Skin of body (tissue), 2 donors: Measurements from ENCODE around the gene CHCHD6. TPM values are rescaled to one million over a fixed set of nuclear protein-coding genes. Genes with fewer than 3 reads are reported as not detected.

ENCODE experiments used
- DNase-seq: peaks from one replicate; lab custom pipeline; 2025; lab: John Stamatoyannopoulos, UW
- total RNA-seq: library from RNA; depleted of rRNA; stranded (reverse); fragments of >200 nt; gene quantifications from one replicate; pipeline ENCODE4 v1.2.3, GENCODE V29; 2014

CHCHD6 gene
- total RNA-seq, 1 donor from 2014 or later = 8.8 TPM

- DNase-seq = no peak
Measured at GRCh38 chr3:126937533-126937932, 233.5 kb downstream of the CHCHD6 start.

- DNase-seq = no peak
Measured at GRCh38 chr3:126937973-126938372, 233.9 kb downstream of the CHCHD6 start.

GRCh38 chr3:126938520-126939337 is 234.7 kb downstream of the CHCHD6 start:
- no peak for DNase-seq

GRCh38 chr3:126939338-126939718 is 235.3 kb downstream of the CHCHD6 start:
- DNase-seq = no peak

GRCh38 chr3:126939733-126940132 is 235.7 kb downstream of the CHCHD6 start:
- DNase-seq = no peak

- DNase-seq = no peak
Measured at GRCh38 chr3:126941721-126942270, 237.8 kb downstream of the CHCHD6 start.

- no peak for DNase-seq
Measured at GRCh38 chr3:126944089-126944965, 240.3 kb downstream of the CHCHD6 start.

GRCh38 chr3:126945171-126945721 is 241.2 kb downstream of the CHCHD6 start:
- DNase-seq = no peak

- no peak for DNase-seq
Measured at GRCh38 chr3:126945891-126946290, 241.9 kb downstream of the CHCHD6 start.

- DNase-seq = no peak
Measured at GRCh38 chr3:126946405-126946804, 242.4 kb downstream of the CHCHD6 start.

GRCh38 chr3:126947429-126947828 is 243.4 kb downstream of the CHCHD6 start:
- no peak for DNase-seq

- no peak for DNase-seq
Measured at GRCh38 chr3:126948980-126949535, 245.0 kb downstream of the CHCHD6 start.

- no peak for DNase-seq
Measured at GRCh38 chr3:126951561-126951960, 247.5 kb downstream of the CHCHD6 start.

GRCh38 chr3:126952261-126952982 is 248.4 kb downstream of the CHCHD6 start:
- DNase-seq = no peak

- DNase-seq = no peak
Measured at GRCh38 chr3:126952983-126953660, 249.1 kb downstream of the CHCHD6 start.

- DNase-seq = no peak
Measured at GRCh38 chr3:126954141-126954842, 250.3 kb downstream of the CHCHD6 start.

- DNase-seq = no peak
Measured at GRCh38 chr3:126955004-126955790, 251.2 kb downstream of the CHCHD6 start.

- no peak for DNase-seq
Measured at GRCh38 chr3:126956361-126956760, 252.3 kb downstream of the CHCHD6 start.
